OCI-LY7 (cell line): ENCODE measurements around the gene SPATA6. TPM values are rescaled to one million over a fixed set of nuclear protein-coding genes. Genes with fewer than 3 reads are reported as not detected.

ENCODE experiments used
- BruUV-seq: library from RNA; stranded (reverse); fragments of 400-500 nt; replicated peaks from 2 replicates; lab custom pipeline; 2021; lab: Mats Ljungman, UMichigan
- CTCF ChIA-PET: fragments of 300-600 bp; sonication (Branson Sonifier 250); formaldehyde crosslinking; loops from one replicate; lab custom pipeline; 2022; ENCODE audit warnings: antibody characterized with exemption; ENCODE audit not compliant: unreplicated experiment; lab: Charles Lee
- POLR2A ChIA-PET: fragments of 300-600 bp; sonication (Branson Sonifier 250); formaldehyde crosslinking; loops from one replicate; lab custom pipeline; 2022; ENCODE audit warnings: antibody characterized with exemption; lab: Charles Lee
- DNase-seq: peaks from one replicate; pipeline ENCODE4 v3.0.0-alpha.2; 2015; ENCODE audit warnings: low spot score
- H2AFZ ChIP-seq: fragments of 200-600 bp; sonication (generic), shearing (Covaris generic); 2 replicates; pipeline ENCODE4 v1.6.1; 2014; ENCODE audit warnings: mild to moderate bottlenecking, antibody characterized with exemption, low read length, moderate library complexity
- H3K27ac ChIP-seq: fragments of 200-600 bp; sonication (generic); 2 replicates; pipeline ENCODE4 v1.5.1; 2014; ENCODE audit warnings: mixed run types, low read depth, mild to moderate bottlenecking, moderate library complexity, low read length, inconsistent platforms; ENCODE audit not compliant: poor library complexity, severe bottlenecking
- H3K36me3 ChIP-seq: fragments of 200-600 bp; sonication (generic); 2 replicates; pipeline ENCODE4 v1.6.1; 2014; ENCODE audit warnings: mild to moderate bottlenecking, antibody characterized with exemption, low read length, moderate library complexity, mixed read lengths; ENCODE audit not compliant: insufficient read depth
- H3K4me1 ChIP-seq: fragments of 200-600 bp; sonication (generic); 2 replicates; pipeline ENCODE4 v1.5.1; 2014; ENCODE audit warnings: mild to moderate bottlenecking, low read length; ENCODE audit not compliant: insufficient read depth, poor library complexity, severe bottlenecking
- H3K4me2 ChIP-seq: fragments of 200-600 bp; sonication (generic); 2 replicates; pipeline ENCODE4 v1.6.1; 2014; ENCODE audit warnings: mild to moderate bottlenecking, low read length
- H3K4me3 ChIP-seq: fragments of 200-600 bp; sonication (generic); 2 replicates; pipeline ENCODE4 v1.5.1; 2014; ENCODE audit warnings: mild to moderate bottlenecking, low read depth, low read length; ENCODE audit not compliant: poor library complexity, severe bottlenecking
- H3K79me2 ChIP-seq: fragments of 200-600 bp; sonication (generic); 2 replicates; pipeline ENCODE4 v1.6.1; 2016; ENCODE audit warnings: low read depth, mild to moderate bottlenecking, low read length, moderate library complexity, mixed read lengths; ENCODE audit not compliant: insufficient read depth
- H3K9me2 ChIP-seq: fragments of 200-600 bp; sonication (generic); 2 replicates; pipeline ENCODE4 v1.6.1; 2016; ENCODE audit warnings: mild to moderate bottlenecking, low read length, mixed read lengths; ENCODE audit not compliant: insufficient read depth
- H3K9me3 ChIP-seq: fragments of 200-600 bp; sonication (generic); 2 replicates; pipeline ENCODE4 v1.6.1; 2014; ENCODE audit warnings: mild to moderate bottlenecking, mixed run types, low read length, mixed read lengths
- H4K20me1 ChIP-seq: fragments of 200-600 bp; sonication (generic); 2 replicates; pipeline ENCODE4 v1.6.1; 2014; ENCODE audit warnings: mild to moderate bottlenecking, antibody characterized with exemption, low read length, moderate library complexity, mixed read lengths; ENCODE audit not compliant: insufficient read depth
- EZH2phosphoT487 ChIP-seq: fragments of 200-600 bp; sonication (generic); IDR thresholded peaks from 2 replicates; pipeline ENCODE4 v1.6.1; 2018; ENCODE audit warnings: low read depth, borderline replicate concordance, mild to moderate bottlenecking, mixed run types, antibody characterized with exemption, low read length, moderate library complexity, mixed read lengths
- intact Hi-C: fragments of 100-400 bp; cut with micrococcal nuclease; formaldehyde crosslinking; loops from one replicate; pipeline ENCODE4 v1.10.0; 2022; ENCODE audit not compliant: unreplicated experiment
- total RNA-seq, 2 experiments: library from RNA; depleted of rRNA in 1 of 2; stranded (reverse); fragments of >200 nt in 1 of 2; shearing (Covaris generic) in 1 of 2; gene quantifications; 2 replicates each; pipeline ENCODE4 v1.2.3, GENCODE V29; 2014 to 2022
- TF ChIP-seq, protein P1 (sequence below): fragments of 200-600 bp; sonication (generic); conservative IDR thresholded peaks from 2 replicates; pipeline ENCODE4 v1.5.1; 2014; ENCODE audit warnings: mild to moderate bottlenecking, antibody characterized with exemption, low read length, moderate library complexity, mixed read lengths

The SPATA6 gene
- total RNA-seq, 2 experiments from 2014 or later, result 2.5 TPM; not detected in 1

DNA sequence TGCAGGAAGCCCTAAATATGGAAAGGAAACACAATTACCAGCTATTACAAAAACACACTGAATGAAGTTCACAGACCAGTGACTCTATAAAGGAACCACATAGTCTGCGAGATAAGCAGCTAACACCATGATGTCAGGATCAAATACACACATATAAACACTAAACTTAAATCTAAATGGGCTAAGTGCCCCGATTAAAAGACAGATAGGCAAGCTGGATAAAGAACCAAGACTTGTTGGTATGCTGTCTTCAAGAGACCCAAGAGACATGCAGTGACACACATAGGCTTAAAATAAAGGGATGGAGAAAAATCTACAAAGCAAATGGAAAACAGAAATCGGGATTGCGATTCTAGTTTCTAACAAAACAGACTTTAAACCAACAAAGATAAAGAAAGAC, 127.6 kb downstream of the SPATA6 start:
- H3K9me3 ChIP-seq, result no peaks in the 10 kb centered on the region
- CTCF ChIA-PET, result no interaction called here
- no peaks in the 10 kb centered on the region for H3K4me1 ChIP-seq
- H4K20me1 ChIP-seq, result no peaks in the 10 kb centered on the region
- BruUV-seq, result no TSS peak
- no peak overlapping the region for H2AFZ ChIP-seq
- DNase-seq, result no peak
- TF ChIP-seq EZH2phosphoT487, result no peak
- TF ChIP-seq, protein P1, sequence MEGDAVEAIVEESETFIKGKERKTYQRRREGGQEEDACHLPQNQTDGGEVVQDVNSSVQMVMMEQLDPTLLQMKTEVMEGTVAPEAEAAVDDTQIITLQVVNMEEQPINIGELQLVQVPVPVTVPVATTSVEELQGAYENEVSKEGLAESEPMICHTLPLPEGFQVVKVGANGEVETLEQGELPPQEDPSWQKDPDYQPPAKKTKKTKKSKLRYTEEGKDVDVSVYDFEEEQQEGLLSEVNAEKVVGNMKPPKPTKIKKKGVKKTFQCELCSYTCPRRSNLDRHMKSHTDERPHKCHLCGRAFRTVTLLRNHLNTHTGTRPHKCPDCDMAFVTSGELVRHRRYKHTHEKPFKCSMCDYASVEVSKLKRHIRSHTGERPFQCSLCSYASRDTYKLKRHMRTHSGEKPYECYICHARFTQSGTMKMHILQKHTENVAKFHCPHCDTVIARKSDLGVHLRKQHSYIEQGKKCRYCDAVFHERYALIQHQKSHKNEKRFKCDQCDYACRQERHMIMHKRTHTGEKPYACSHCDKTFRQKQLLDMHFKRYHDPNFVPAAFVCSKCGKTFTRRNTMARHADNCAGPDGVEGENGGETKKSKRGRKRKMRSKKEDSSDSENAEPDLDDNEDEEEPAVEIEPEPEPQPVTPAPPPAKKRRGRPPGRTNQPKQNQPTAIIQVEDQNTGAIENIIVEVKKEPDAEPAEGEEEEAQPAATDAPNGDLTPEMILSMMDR, result no peak
- intact Hi-C loops, result no loop called here
- no peaks in the 10 kb centered on the region for H3K36me3 ChIP-seq
- no peak overlapping the region for H3K27ac ChIP-seq
- no peak overlapping the region for H3K4me3 ChIP-seq
- H3K79me2 ChIP-seq, result no peaks in the 10 kb centered on the region
- POLR2A ChIA-PET, result no interaction called here
- H3K9me2 ChIP-seq, result no peaks in the 10 kb centered on the region
- H3K4me2 ChIP-seq, result no peak overlapping the region

DNA sequence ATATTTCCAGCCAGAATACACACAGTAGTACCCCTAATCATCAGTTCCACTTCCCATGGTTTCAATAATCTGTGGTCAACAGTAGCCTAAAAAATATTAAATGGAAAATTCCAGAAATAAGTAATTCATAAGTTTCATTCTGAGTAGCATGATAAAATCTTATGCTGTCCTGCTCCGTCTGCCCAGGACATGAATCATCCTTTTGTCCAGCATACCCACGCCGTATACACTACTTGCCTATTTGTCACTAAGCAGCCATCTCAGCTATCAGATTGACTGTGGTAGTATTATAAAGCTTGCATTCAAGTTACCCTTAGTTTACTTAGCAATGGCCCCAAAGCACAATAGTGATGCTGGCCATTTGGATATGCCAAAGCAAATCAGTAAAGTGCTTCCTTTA, 130.8 kb downstream of the SPATA6 start:
- Histone ChIP-seq H2AFZ (no peak overlapping the region), H3K9me3 (no peaks in the 10 kb centered on the region), H4K20me1 (no peaks in the 10 kb centered on the region), H3K4me3 (no peak overlapping the region), H3K4me2 (no peak overlapping the region), H3K9me2 (no peaks in the 10 kb centered on the region), H3K4me1 (no peaks in the 10 kb centered on the region), H3K79me2 (no peaks in the 10 kb centered on the region), H3K27ac (no peak overlapping the region), H3K36me3 (no peaks in the 10 kb centered on the region)
- intact Hi-C loops, result no loop called here
- TF ChIP-seq EZH2phosphoT487, result no peak
- TF ChIP-seq, protein P1, result no peak
- BruUV-seq, result no TSS peak
- ChIA-PET CTCF (no interaction called here), POLR2A (no interaction called here)
- DNase-seq, result no peak

DNA sequence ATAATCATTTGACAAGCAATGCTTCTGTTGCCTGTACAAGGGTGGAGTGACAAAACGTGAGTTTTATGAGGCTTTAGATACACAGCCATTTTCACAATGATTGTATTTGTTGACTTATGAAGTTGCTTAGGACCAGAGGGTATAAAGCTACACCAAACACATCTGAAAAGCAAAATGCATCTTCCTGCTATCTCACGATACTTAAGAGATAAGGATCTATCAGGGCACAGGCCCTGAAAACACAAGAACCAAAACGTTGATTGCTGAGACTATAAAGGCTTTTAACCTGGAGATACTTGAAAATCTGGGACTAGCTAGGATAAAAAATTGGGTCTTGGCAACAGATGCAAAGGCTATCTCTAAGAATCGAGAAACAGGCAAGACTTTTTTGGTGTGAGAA, 133.7 kb downstream of the SPATA6 start:
- H3K27ac ChIP-seq, result no peak overlapping the region
- H4K20me1 ChIP-seq, result no peaks in the 10 kb centered on the region
- TF ChIP-seq, protein P1, result no peak
- TF ChIP-seq EZH2phosphoT487, result no peak
- H3K36me3 ChIP-seq, result no peaks in the 10 kb centered on the region
- H3K9me2 ChIP-seq, result no peaks in the 10 kb centered on the region
- H3K4me1 ChIP-seq, result no peaks in the 10 kb centered on the region
- POLR2A ChIA-PET, result no interaction called here
- CTCF ChIA-PET, result no interaction called here
- no TSS peak for BruUV-seq
- no peak overlapping the region for H3K4me3 ChIP-seq
- DNase-seq, result no peak
- no peak overlapping the region for H2AFZ ChIP-seq
- intact Hi-C loops, result no loop called here
- no peak overlapping the region for H3K4me2 ChIP-seq
- H3K79me2 ChIP-seq, result no peaks in the 10 kb centered on the region
- no peaks in the 10 kb centered on the region for H3K9me3 ChIP-seq
